Ectodermal cell (in vitro differentiated cells): Measurements from ENCODE around the gene KRT13. TPM values are rescaled to one million over a fixed set of nuclear protein-coding genes. Genes with fewer than 3 reads are reported as not detected.

ENCODE experiments used
- H3K27ac ChIP-seq: 2 replicates; pipeline ENCODE4 v1.7.0; 2013; ENCODE audit warnings: mild to moderate bottlenecking, low read depth, low read length; ENCODE audit not compliant: insufficient read depth, poor library complexity, severe bottlenecking
- H3K27me3 ChIP-seq: 2 replicates; pipeline ENCODE4 v1.7.0; 2013; ENCODE audit warnings: mild to moderate bottlenecking, low read length; ENCODE audit not compliant: insufficient read depth, control insufficient read depth, poor library complexity, severe bottlenecking
- H3K36me3 ChIP-seq: one replicate; pipeline ENCODE4 v1.7.0; 2013; ENCODE audit warnings: low read length; ENCODE audit not compliant: control insufficient read depth, insufficient read depth
- H3K4me1 ChIP-seq: one replicate; pipeline ENCODE4 v1.7.0; 2013; ENCODE audit warnings: low read length; ENCODE audit not compliant: control insufficient read depth, insufficient read depth
- H3K4me3 ChIP-seq: 2 replicates; pipeline ENCODE4 v1.7.0; 2013; ENCODE audit warnings: low read depth, low read length, control low read depth; ENCODE audit not compliant: insufficient read depth
- H3K9me3 ChIP-seq: 2 replicates; pipeline ENCODE4 v1.7.0; 2013; ENCODE audit warnings: mild to moderate bottlenecking, low read length, moderate library complexity; ENCODE audit not compliant: control insufficient read depth
- WGBS, 2 experiments: methylation state at CpG; one replicate each; pipeline ENCODE4 v1.1.7; 2013; ENCODE audit warnings: missing lambda C conversion rate in 2 of 2; 5-methylcytosine and 5-hydroxymethylcytosine counted together
- polyA plus RNA-seq, 4 experiments: library from polyadenylated mRNA; stranded (reverse); fragments of 50-300 nt; gene quantifications; one replicate each; pipeline ENCODE4 v1.2.3, GENCODE V29; 2013

The KRT13 gene
- polyA plus RNA-seq (2013, experiment 1 of 4): not detected
- not detected for polyA plus RNA-seq (2013, experiment 2 of 4)
- not detected for polyA plus RNA-seq (2013, experiment 3 of 4)
- polyA plus RNA-seq (2013, experiment 4 of 4): not detected

DNA sequence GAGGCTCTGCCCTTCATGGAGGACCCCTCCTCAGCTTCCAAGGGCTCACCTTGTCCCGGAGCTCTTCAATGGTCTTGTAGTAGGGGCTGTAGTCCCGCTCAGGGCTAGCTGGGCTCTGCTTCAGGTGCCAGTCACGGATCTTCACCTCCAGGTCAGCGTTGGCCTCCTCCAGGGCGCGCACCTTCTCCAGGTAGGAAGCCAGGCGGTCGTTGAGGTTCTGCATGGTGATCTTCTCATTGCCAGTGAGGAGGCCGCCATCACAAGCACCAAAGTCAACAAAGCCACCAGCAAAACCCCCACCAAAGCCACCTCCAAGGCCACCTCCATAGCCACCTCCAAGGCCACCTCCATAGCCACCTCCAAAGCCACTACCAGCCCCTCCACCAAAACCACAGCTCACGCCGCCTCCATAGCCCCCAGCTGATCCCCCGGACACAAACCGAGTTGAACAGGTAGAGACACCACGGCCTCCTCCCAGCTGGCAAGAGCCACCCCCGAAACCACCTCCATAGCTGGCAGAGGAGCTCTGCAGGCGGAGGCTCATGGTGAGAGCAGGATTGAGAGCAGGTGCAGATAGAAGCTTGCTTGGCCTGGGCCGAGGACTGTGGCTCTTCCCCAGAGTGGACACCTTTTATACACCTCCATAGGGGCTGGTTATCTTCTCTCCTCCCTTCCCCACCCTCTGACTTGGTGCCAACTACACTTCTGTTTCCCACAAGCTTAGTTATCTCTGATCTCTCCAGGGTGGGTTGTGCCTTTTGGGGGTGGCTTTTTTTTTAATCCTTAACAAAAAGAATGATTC is at the start of gene KRT13:
Gene KRT13, minus strand, starts transcription at position 606 of the 802 bp plus-strand sequence. Its CDS starts 62 bp downstream, at position 544.
- no peaks in the 10 kb centered on the region for H3K36me3 ChIP-seq
- H3K27me3 ChIP-seq: no peaks in the 10 kb centered on the region
- H3K27ac ChIP-seq: no peak within 1 kb of the TSS
- H3K4me1 ChIP-seq: peaks cover 17% of the 10 kb centered on the region
- no peaks in the 10 kb centered on the region for H3K9me3 ChIP-seq
- 89% methylated on average over 17 of the region's 17 CpGs for whole genome bisulfite sequencing, 2 experiments
- no peak within 1 kb of the TSS for H3K4me3 ChIP-seq

DNA sequence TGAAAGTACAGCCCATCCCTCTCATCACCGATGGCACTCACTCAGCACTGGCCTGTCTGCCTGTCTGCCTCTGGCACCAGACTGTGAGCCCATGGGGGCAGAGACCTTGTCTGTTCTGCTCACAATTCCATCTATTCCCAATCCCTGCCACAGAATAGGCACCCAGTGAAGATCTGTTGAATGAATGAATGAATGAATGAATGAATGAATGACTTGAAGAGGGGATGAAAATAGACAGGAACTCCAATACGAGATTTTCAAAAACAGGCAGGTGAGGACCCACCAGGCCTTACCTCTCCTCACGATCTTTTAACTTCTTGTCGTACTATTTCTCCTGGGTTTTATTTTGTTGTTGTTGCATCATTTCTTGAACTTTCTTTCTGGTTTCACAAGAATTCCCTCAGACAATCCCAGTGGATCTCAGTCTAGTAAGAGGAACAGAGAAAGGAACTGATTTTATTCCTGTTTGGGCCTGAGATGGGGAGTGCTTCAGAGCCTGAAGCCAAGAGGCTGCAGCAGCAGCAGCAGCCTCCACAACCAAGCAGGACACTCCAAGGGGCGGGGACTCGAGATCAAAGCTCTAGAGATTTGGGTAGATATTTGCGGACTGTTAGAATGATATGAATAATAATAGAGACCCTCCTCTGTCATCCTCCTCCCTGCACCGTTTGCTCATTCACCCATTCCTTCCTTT is 48.7 kb upstream of the KRT13 start:
- 70% methylated on average over 5 to 8 of the region's 8 CpGs for WGBS, 2 experiments
- H3K27ac ChIP-seq: no peak overlapping the region
- H3K4me3 ChIP-seq: no peak overlapping the region
- H3K9me3 ChIP-seq: no peaks in the 10 kb centered on the region
- H3K36me3 ChIP-seq: no peaks in the 10 kb centered on the region
- H3K4me1 ChIP-seq: peaks cover 5% of the 10 kb centered on the region
- no peaks in the 10 kb centered on the region for H3K27me3 ChIP-seq

DNA sequence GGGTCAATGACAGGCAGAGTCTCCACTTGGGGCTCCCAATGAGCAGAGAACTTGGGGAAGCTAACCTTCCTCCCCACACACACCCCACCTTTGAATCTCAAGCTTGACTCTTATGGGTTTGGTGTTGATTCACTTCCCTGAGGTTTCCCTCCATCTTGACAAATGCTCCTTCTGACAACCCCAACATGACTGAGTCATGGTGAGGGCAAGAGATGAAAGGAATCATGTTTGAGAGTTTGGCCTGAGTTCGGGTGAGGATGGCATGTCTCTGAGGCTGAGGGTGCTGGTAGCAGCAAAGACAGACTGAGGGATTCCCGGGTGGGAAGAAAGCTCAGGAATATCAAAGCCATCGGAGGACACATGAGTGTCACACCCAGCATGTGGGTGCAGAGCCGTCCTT is 47.8 kb upstream of the KRT13 start:
- Histone ChIP-seq H3K27me3 (no peaks in the 10 kb centered on the region), H3K4me3 (no peak overlapping the region), H3K9me3 (no peaks in the 10 kb centered on the region), H3K36me3 (no peaks in the 10 kb centered on the region), H3K4me1 (peaks cover 9% of the 10 kb centered on the region), H3K27ac (no peak overlapping the region)
- WGBS, 2 experiments: 88 to 89% methylated on average over 4 of the region's 4 CpGs

DNA sequence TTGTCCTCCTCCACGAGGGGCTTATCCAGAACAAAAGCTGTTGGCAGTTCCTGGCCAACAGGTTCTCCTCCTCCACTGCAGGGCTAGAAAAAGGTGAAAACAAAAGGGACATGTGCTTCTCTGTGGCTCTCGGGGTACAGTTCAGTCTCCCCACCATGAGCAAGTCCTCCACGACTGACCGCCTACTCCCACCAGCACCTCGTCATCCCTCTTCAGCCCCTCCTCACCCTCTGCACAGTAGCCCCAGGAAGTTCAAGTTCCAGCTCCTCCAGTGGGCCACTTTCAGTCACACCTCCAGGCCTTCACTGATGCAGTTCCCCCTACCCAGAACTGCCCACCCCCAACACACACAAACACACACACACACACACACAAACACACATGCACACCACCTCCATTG is 47.0 kb upstream of the KRT13 start:
- 90 to 94% methylated on average over 5 of the region's 5 CpGs for WGBS, 2 experiments
- H3K9me3 ChIP-seq: no peaks in the 10 kb centered on the region
- H3K27ac ChIP-seq: no peak overlapping the region
- H3K4me1 ChIP-seq: peaks cover 15% of the 10 kb centered on the region
- H3K4me3 ChIP-seq: no peak overlapping the region
- no peaks in the 10 kb centered on the region for H3K36me3 ChIP-seq
- no peaks in the 10 kb centered on the region for H3K27me3 ChIP-seq

DNA sequence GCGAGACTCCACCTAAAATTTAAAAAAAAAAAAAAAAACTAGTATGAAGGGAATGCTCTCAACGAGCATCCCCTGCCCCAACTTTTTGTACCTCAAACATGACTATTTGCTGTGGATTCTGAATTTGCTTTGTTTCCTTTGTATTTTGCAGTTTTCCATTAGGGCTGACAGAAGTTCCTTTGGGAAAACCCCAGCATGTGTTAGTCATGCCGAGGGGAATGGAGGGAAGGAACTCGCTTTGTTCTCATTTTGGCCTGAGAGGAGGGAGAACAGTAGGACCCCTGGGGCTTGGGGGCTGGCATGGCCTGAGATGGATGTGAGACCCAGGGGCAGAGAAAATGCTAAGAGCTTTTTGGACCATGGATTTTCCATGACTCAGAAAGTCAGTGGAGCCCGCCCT is 46.0 kb upstream of the KRT13 start:
- Histone ChIP-seq H3K4me1 (peaks cover 20% of the 10 kb centered on the region), H3K4me3 (no peak overlapping the region), H3K27ac (no peak overlapping the region), H3K9me3 (no peaks in the 10 kb centered on the region), H3K36me3 (no peaks in the 10 kb centered on the region), H3K27me3 (no peaks in the 10 kb centered on the region)
- WGBS, 2 experiments: 64 to 70% methylated on average over 3 to 5 of the region's 5 CpGs

DNA sequence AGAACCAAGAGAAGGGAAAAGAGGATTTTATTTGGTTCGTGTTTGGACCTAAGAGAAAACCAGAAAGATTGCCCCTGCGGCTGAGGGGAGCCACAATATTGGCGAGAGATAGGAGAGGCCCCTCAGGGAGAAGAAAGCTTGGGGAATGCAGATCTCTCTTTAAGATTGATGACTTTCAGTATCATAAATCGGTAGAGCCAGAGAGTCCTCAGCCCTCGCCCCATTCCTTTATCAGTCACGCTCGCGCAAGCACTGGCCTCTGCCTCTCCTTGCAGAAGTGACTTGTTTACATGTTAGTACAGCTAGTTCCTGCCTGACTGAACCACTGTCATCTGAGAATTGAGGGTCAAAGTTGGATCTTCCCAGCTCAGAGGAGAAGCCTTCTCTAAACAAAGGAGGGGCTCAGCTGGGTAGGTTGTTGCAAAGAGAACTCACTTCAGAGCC is 44.2 kb upstream of the KRT13 start:
- 85 to 89% methylated on average over 8 of the region's 8 CpGs for WGBS, 2 experiments
- no peak overlapping the region for H3K27ac ChIP-seq

DNA sequence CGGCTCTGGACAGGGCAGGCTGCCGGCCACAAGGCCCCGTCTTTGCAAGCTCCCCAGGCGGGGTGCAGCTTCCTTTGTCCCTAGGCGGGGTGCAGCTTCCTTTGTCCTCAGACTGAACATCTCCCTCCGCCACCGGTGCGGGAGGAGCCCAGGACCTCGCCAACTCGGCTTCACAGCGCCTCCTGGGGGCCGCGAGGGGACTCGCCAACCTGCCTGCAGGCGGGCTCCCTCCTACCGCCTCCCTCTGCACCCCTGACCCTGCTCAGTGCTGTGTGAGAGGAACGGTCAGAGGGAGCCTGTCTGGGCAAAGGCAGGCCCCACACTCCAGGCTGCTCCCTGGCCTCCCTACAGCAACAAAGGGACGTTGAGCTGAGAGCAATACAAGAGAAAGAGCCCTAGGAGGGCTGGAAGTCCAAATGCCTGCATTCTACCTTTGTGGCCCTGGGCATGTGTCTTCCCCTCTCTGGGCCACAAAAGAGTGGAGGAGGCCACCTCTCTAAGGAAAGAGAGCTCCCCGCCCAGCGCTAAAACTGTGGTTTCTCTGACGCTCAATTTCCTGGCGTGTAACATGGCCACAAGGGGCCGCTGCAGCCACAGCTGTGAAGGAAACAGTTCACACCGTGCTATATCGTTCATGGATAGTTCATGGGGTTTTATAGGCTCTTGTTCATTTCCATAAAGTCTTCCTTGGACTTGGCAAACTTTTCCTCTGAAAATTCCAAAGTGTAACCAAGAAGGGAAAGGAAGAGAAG is 43.6 kb upstream of the KRT13 start:
- 2% methylated on average over 25 of the region's 25 CpGs for WGBS, 2 experiments
- Histone ChIP-seq H3K36me3 (no peaks in the 10 kb centered on the region), H3K4me1 (peaks cover 29% of the 10 kb centered on the region), H3K9me3 (no peaks in the 10 kb centered on the region), H3K27ac (peak overlapping the region; percentile 92), H3K27me3 (no peaks in the 10 kb centered on the region), H3K4me3 (no peak overlapping the region)

More for the DNA sequence above, 44.2 kb upstream of the KRT13 start:
- Histone ChIP-seq H3K27me3 (no peaks in the 10 kb centered on the region), H3K4me1 (peaks cover 24% of the 10 kb centered on the region), H3K9me3 (no peaks in the 10 kb centered on the region), H3K4me3 (no peak overlapping the region), H3K36me3 (no peaks in the 10 kb centered on the region)

DNA sequence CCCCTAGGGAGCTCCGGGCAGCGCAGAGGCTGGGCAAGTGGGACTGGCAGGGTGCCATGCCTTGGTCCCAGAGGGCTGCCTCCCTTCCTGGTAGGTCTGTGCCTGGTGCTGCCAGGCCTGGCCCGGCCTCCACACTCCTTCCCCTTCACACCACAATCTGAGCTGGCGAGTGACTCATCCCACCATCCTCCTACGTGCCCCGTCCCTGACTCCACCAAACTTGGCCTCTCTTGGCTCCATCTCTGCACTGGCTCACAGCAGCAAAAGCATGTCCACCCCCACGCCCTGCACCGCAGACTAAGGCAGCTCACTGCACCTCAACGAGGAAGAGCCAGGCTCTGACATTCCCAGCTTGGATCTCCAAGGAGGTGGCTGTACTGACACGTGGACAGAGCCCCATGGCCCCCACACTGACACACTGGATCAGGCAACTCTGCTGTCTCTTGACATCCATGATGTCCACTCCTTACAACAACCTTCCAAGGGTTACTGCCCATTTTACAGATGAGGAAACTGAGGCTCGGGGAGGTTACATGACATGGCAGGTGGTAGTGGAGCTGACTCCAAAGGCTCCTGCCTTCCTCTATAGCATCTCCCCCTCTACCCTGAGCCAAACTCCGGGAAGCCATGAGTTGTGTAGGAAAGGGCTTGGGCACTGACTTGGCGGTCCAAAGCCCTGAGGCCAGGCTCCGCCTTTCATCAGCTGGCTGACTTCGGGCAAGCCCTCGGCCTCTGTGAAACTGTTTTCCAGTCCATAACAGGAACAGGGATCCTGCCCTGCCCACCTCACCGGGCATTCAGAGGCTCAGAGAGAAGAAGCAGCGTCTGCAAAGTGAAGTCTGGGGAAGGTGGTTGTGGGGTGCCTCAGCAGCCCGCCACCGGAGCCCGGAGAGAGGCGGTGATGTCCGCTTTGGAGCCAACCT is 42.8 kb upstream of the KRT13 start:
- Histone ChIP-seq H3K27me3 (no peaks in the 10 kb centered on the region), H3K36me3 (no peaks in the 10 kb centered on the region), H3K27ac (peak overlapping the region; percentile 92), H3K4me3 (no peak overlapping the region), H3K4me1 (peaks cover 29% of the 10 kb centered on the region), H3K9me3 (no peaks in the 10 kb centered on the region)
- 73% methylated on average over 23 of the region's 23 CpGs for WGBS, 2 experiments

DNA sequence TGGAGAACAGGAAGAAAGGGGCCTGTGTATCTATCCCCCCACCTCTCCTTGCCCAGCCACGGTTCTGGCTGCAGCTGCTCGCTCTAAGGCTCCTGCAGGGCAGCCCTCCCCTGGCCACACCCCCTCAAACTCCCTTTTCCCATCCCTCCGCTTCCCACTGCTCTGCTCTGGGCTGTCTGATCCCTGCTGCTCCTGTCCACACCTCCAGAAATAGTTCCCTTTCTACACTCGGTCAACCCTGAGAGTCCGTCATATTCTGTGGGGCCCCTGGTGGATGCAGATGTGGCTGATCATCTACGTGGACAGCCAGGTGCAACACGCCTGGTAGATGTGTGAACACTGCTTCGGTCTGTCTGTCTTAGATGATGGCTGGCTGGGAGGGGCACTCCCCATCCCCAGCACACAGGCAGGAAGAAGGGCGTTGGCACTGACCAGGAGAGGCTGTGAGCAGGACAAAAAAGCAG is 42.0 kb upstream of the KRT13 start:
- 65 to 66% methylated on average over 9 of the region's 9 CpGs for WGBS, 2 experiments
- no peaks in the 10 kb centered on the region for H3K9me3 ChIP-seq
- H3K4me3 ChIP-seq: no peak overlapping the region
- no peak overlapping the region for H3K27ac ChIP-seq
- no peaks in the 10 kb centered on the region for H3K36me3 ChIP-seq
- peaks cover 29% of the 10 kb centered on the region for H3K4me1 ChIP-seq
- H3K27me3 ChIP-seq: no peaks in the 10 kb centered on the region
